ENCODE results near the gene HES1. TPM values are rescaled to one million over a fixed set of nuclear protein-coding genes. Genes with fewer than 3 reads are reported as not detected.

Gene HES1
- total and polyA plus RNA-seq, 4 donors = 16.5 to 70.6 (median 27.5) TPM

DNA sequence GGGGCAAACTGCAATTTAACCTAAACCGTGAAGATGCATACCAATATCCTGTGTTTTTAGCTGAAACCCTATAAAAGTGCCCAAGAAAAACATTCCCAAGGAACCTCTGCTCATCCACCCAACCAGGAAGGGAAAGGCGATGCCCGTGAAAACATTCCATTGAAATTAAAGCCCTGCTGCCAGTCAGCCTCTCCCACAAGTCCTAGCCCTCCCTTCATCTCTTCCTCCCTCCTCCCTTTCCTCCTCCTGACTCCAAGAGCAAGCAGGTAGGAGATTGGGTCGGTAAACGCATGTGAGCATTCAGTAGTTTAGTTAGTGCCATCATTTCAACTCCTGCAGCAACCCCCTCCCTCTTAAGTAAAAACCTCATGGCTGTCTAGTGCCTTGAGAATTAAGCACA, 27.7 kb downstream of the HES1 start:
- WGBS, 2 donors = 80% methylated on average over 5 of the region's 5 CpGs
- no peaks in the 10 kb centered on the region for H3K9me3 ChIP-seq (ENCODE audit: control insufficient read depth in 4 of 4, insufficient read depth in 3 of 4, low read length in 3 of 4)
- H3K27me3 ChIP-seq (ENCODE audit: control insufficient read depth in 3 of 3, insufficient read depth in 3 of 3, low read length in 2 of 3) = no peaks in the 10 kb centered on the region
- TF ChIP-seq, protein P1, sequence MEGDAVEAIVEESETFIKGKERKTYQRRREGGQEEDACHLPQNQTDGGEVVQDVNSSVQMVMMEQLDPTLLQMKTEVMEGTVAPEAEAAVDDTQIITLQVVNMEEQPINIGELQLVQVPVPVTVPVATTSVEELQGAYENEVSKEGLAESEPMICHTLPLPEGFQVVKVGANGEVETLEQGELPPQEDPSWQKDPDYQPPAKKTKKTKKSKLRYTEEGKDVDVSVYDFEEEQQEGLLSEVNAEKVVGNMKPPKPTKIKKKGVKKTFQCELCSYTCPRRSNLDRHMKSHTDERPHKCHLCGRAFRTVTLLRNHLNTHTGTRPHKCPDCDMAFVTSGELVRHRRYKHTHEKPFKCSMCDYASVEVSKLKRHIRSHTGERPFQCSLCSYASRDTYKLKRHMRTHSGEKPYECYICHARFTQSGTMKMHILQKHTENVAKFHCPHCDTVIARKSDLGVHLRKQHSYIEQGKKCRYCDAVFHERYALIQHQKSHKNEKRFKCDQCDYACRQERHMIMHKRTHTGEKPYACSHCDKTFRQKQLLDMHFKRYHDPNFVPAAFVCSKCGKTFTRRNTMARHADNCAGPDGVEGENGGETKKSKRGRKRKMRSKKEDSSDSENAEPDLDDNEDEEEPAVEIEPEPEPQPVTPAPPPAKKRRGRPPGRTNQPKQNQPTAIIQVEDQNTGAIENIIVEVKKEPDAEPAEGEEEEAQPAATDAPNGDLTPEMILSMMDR (IDR thresholded peaks at IDR 0.05; ENCODE audit: control extremely low read depth, extremely low read depth) = no peak
- H3K4me3 ChIP-seq = no peak overlapping the region
- ATAC-seq (ENCODE audit: insufficient read depth, low FRiP score) (no peak), DNase-seq (no peak)
- peaks cover 0 to 67% (median 20%) of the 10 kb centered on the region in 5 donors for H3K4me1 ChIP-seq (ENCODE audit: control insufficient read depth in 5 of 5, insufficient read depth in 5 of 5, low read length in 5 of 5)
- H3K9ac ChIP-seq (ENCODE audit: insufficient read depth in 1 of 2, low read length in 2 of 2) = no peak overlapping the region
- no peak overlapping the region for H3K27ac ChIP-seq (ENCODE audit: low read depth in 1 of 2, low read length in 1 of 2)
- H3K36me3 ChIP-seq (ENCODE audit: control insufficient read depth in 4 of 4, insufficient read depth in 4 of 4, low read length in 4 of 4) = no peaks in the 10 kb centered on the region

DNA sequence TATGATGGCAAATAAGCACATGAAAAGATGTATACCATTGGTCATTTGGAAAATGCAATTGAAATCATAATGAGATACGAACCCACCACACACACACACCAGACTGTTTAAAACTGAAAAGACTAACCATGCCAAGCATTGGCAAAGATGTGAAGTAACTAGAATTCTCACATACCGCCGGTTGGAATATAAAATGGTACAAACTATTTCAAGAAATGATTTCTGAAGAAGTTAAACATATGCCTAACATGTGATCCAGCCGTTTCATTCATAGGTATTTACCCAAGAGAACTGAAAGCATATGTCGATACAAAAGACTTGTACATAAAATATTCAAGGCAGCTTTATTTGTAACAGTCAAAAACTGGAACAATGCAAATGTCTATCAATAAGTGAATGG, 28.9 kb downstream of the HES1 start:
- WGBS, 2 donors = 90 to 91% methylated on average over 5 of the region's 5 CpGs
- ATAC-seq (ENCODE audit: insufficient read depth, low FRiP score) (no peak), DNase-seq (no peak)
- H3K36me3 ChIP-seq (ENCODE audit: control insufficient read depth in 4 of 4, insufficient read depth in 4 of 4, low read length in 4 of 4) = no peaks in the 10 kb centered on the region
- peaks cover 0 to 79% (median 25%) of the 10 kb centered on the region in 5 donors for H3K4me1 ChIP-seq (ENCODE audit: control insufficient read depth in 5 of 5, insufficient read depth in 5 of 5, low read length in 5 of 5)
- no peaks in the 10 kb centered on the region for H3K9me3 ChIP-seq (ENCODE audit: control insufficient read depth in 4 of 4, insufficient read depth in 3 of 4, low read length in 3 of 4)
- TF ChIP-seq, protein P1 (IDR thresholded peaks at IDR 0.05; ENCODE audit: control extremely low read depth, extremely low read depth) = no peak
- no peak overlapping the region for H3K9ac ChIP-seq (ENCODE audit: insufficient read depth in 1 of 2, low read length in 2 of 2)
- no peak overlapping the region for H3K4me3 ChIP-seq
- no peak overlapping the region for H3K27ac ChIP-seq (ENCODE audit: low read depth in 1 of 2, low read length in 1 of 2)
- H3K27me3 ChIP-seq (ENCODE audit: control insufficient read depth in 3 of 3, insufficient read depth in 3 of 3, low read length in 2 of 3) = no peaks in the 10 kb centered on the region

DNA sequence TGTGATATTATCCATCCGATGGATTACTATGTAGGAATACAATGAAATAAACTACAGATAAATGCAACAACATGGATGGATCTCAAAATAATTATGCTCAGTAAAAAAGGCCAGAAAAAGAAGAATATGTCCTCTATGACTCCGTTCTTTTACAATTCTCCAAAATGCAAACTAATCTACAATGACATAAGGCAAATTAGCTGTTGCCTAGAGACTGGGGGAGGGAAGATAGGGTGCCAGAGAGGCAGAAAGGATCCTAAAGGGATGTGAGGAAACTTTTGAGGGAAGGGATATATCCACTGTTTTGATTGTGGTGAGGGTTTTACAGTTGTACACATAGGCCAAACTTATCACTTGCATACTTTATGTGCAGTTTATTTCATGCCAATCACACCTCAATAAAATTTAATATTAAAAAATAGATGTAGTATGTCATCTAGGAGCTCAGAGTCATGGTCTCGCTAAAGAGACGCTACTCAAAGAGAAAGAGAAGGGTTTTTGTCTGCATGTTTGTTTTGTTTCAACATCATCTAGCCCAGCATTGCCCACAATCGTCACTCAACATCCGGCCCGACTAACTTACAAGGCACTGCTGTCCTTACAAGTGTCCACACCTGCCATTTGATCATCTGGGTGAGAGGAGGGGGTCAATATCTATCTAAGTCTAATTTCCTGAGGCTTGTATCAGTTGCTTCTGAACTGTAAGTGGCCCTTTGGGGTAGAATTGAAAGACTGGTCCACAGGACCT, 29.5 kb downstream of the HES1 start:
- 71 to 78% methylated on average over 7 of the region's 7 CpGs for WGBS, 2 donors
- Histone ChIP-seq H3K27ac (ENCODE audit: low read depth in 1 of 2, low read length in 1 of 2) (no peak overlapping the region), H3K27me3 (ENCODE audit: control insufficient read depth in 3 of 3, insufficient read depth in 3 of 3, low read length in 2 of 3) (no peaks in the 10 kb centered on the region)

More for the DNA sequence above, 29.5 kb downstream of the HES1 start:
- DNase-seq (no peak), ATAC-seq (ENCODE audit: insufficient read depth, low FRiP score) (no peak)
- Histone ChIP-seq H3K4me1 (ENCODE audit: control insufficient read depth in 5 of 5, insufficient read depth in 5 of 5, low read length in 5 of 5) (peaks cover 0 to 79% (median 25%) of the 10 kb centered on the region in 5 donors), H3K4me3 (no peak overlapping the region), H3K36me3 (ENCODE audit: control insufficient read depth in 4 of 4, insufficient read depth in 4 of 4, low read length in 4 of 4) (no peaks in the 10 kb centered on the region), H3K9me3 (ENCODE audit: control insufficient read depth in 4 of 4, insufficient read depth in 3 of 4, low read length in 3 of 4) (no peaks in the 10 kb centered on the region), H3K9ac (ENCODE audit: insufficient read depth in 1 of 2, low read length in 2 of 2) (no peak overlapping the region)
- TF ChIP-seq, protein P1 (IDR thresholded peaks at IDR 0.05; ENCODE audit: control extremely low read depth, extremely low read depth) = no peak
